H1 (cell line): ENCODE data around the gene C1orf87. TPM values are rescaled to one million over a fixed set of nuclear protein-coding genes. Genes with fewer than 3 reads are reported as not detected.

Experiments used
- CTCF ChIA-PET: fragments of 300-600 bp; sonication (Branson Sonifier 250); formaldehyde crosslinking; loops from one replicate; lab custom pipeline; 2021; ENCODE audit not compliant: partially characterized antibody; lab: Charles Lee
- POLR2A ChIA-PET: fragments of 300-600 bp; sonication (Branson Sonifier 250); formaldehyde crosslinking; loops from one replicate; lab custom pipeline; 2021; ENCODE audit warnings: inconsistent platforms; ENCODE audit not compliant: partially characterized antibody; lab: Charles Lee
- DNase-seq, 2 experiments: peaks; one replicate each; pipeline versions ENCODE4 v3.0.0 to v3.0.0-alpha.2; 2010 to 2022; ENCODE audit warnings: low spot score in 2 of 2, low read depth in 1 of 2, mixed read lengths in 1 of 2
- FAIRE-seq: peaks from 2 replicates; lab custom pipeline; 2011; peaks lifted over from hg19 to GRCh38; lab: Jason Lieb, UNC
- H2AFZ ChIP-seq: 2 replicates; pipeline ENCODE4 v1.8.1; 2012; ENCODE audit warnings: low read length, inconsistent platforms
- H2AK5ac ChIP-seq: 2 replicates; pipeline ENCODE4 v1.6.1; 2013; ENCODE audit warnings: low read depth, low read length
- H2BK120ac ChIP-seq: replicated peaks from 2 replicates; pipeline ENCODE3; 2013; ENCODE audit warnings: low read depth, low read length, inconsistent platforms
- H2BK12ac ChIP-seq: 2 replicates; pipeline ENCODE4 v1.6.1; 2013; ENCODE audit warnings: low read depth, low read length
- H2BK15ac ChIP-seq: 2 replicates; pipeline ENCODE4 v1.6.1; 2013; ENCODE audit warnings: low read length
- H2BK20ac ChIP-seq: 2 replicates; pipeline ENCODE4 v1.6.1; 2013; ENCODE audit warnings: low read length
- H2BK5ac ChIP-seq: 2 replicates; pipeline ENCODE4 v1.6.1; 2013; ENCODE audit warnings: low read depth, low read length
- H3K14ac ChIP-seq: 2 replicates; pipeline ENCODE4 v1.6.1; 2013; ENCODE audit warnings: inconsistent platforms; ENCODE audit not compliant: insufficient read length
- H3K18ac ChIP-seq: 2 replicates; pipeline ENCODE4 v1.6.1; 2013; ENCODE audit warnings: low read length; ENCODE audit errors: extremely low read depth
- H3K23ac ChIP-seq: 2 replicates; pipeline ENCODE4 v1.6.1; 2013; ENCODE audit warnings: inconsistent platforms; ENCODE audit not compliant: insufficient read length
- H3K23me2 ChIP-seq: 2 replicates; pipeline ENCODE4 v1.6.1; 2013; ENCODE audit warnings: low read depth, low read length
- H3K27ac ChIP-seq: 2 replicates; pipeline ENCODE4 v1.6.1; 2011; ENCODE audit warnings: low read depth, low read length, inconsistent platforms
- H3K27me3 ChIP-seq, 4 experiments: replicated peaks in 1 of 4; 1 replicate in 1 of 4; 2 replicates in 3 of 4; pipeline versions ENCODE4 v1.6.1 to v1.8.1; 2011 to 2013; ENCODE audit warnings: low read length in 3 of 4, mild to moderate bottlenecking in 3 of 4, inconsistent platforms in 2 of 4, mixed read lengths in 2 of 4, moderate library complexity in 1 of 4; ENCODE audit not compliant: control insufficient read depth in 3 of 4, insufficient read depth in 3 of 4; ENCODE audit errors: extremely low read depth in 1 of 4
- H3K36me3 ChIP-seq, 4 experiments: 2 replicates each; pipeline versions ENCODE4 v1.6.1 to v1.8.1; 2011 to 2013; ENCODE audit warnings: mild to moderate bottlenecking in 4 of 4, low read length in 3 of 4, moderate library complexity in 2 of 4, control low read depth in 1 of 4, inconsistent platforms in 1 of 4; ENCODE audit not compliant: insufficient read depth in 4 of 4, control insufficient read depth in 2 of 4
- H3K4ac ChIP-seq: replicated peaks from 2 replicates; pipeline ENCODE3; 2013; ENCODE audit warnings: low read length, low read depth, mixed read lengths, inconsistent platforms; ENCODE audit not compliant: insufficient read length
- H3K4me1 ChIP-seq, 4 experiments: replicated peaks in 1 of 4; 1 replicate in 1 of 4; 2 replicates in 3 of 4; pipeline versions ENCODE4 v1.6.1 to v1.8.1; 2011 to 2013; ENCODE audit warnings: low read length in 3 of 4, inconsistent platforms in 2 of 4, mixed read lengths in 1 of 4; ENCODE audit not compliant: insufficient read depth in 4 of 4, control insufficient read depth in 3 of 4
- H3K4me2 ChIP-seq, 2 experiments: 2 replicates each; pipeline versions ENCODE4 v1.6.1 to v1.8.1; 2011 to 2013; ENCODE audit warnings: low read depth in 2 of 2, low read length in 2 of 2, control low read depth in 1 of 2, inconsistent platforms in 1 of 2, mild to moderate bottlenecking in 1 of 2; ENCODE audit not compliant: insufficient read depth in 1 of 2
- H3K4me3 ChIP-seq, 4 experiments: fragments of 200-600, 300-600 bp in 1 of 4; sonication (generic), shearing (Covaris generic), sonication (Bioruptor Twin) in 1 of 4; 2 replicates each; pipeline versions ENCODE4 v1.5.1 to v1.8.1; 2011 to 2016; ENCODE audit warnings: low read length in 4 of 4, low read depth in 3 of 4, control low read depth in 2 of 4, inconsistent platforms in 2 of 4, mild to moderate bottlenecking in 2 of 4, mixed read lengths in 1 of 4, moderate library complexity in 1 of 4; ENCODE audit not compliant: insufficient read depth in 2 of 4; ENCODE audit errors: extremely low read depth in 1 of 4
- H3K56ac ChIP-seq: replicated peaks from 2 replicates; pipeline ENCODE3; 2013; ENCODE audit warnings: low read depth, mild to moderate bottlenecking, mixed read lengths, low read length, inconsistent platforms; ENCODE audit not compliant: insufficient read length
- H3K79me1 ChIP-seq: 2 replicates; pipeline ENCODE4 v1.6.1; 2013; ENCODE audit warnings: low read depth, low read length, control low read depth
- H3K79me2 ChIP-seq, 2 experiments: 2 replicates each; pipeline versions ENCODE4 v1.6.1 to v1.8.1; 2012 to 2013; ENCODE audit warnings: low read length in 2 of 2, mild to moderate bottlenecking in 2 of 2, inconsistent platforms in 1 of 2; ENCODE audit not compliant: insufficient read depth in 2 of 2, control insufficient read depth in 1 of 2
- H3K9ac ChIP-seq, 4 experiments: replicated peaks in 1 of 4; 1 replicate in 1 of 4; 2 replicates in 3 of 4; pipeline versions ENCODE4 v1.6.1 to v1.8.1; 2011 to 2013; ENCODE audit warnings: low read depth in 3 of 4, low read length in 3 of 4, control low read depth in 2 of 4, mild to moderate bottlenecking in 2 of 4, moderate library complexity in 2 of 4, inconsistent platforms in 1 of 4; ENCODE audit errors: extremely low read depth in 1 of 4
- H3K9me3 ChIP-seq, 2 experiments: 2 replicates each; pipeline versions ENCODE4 v1.6.1 to v1.8.1; 2012 to 2013; ENCODE audit warnings: mild to moderate bottlenecking in 2 of 2, moderate library complexity in 2 of 2, control low read depth in 1 of 2, inconsistent platforms in 1 of 2, low read depth in 1 of 2, low read length in 1 of 2, mixed read lengths in 1 of 2; ENCODE audit not compliant: insufficient read depth in 2 of 2
- H4K20me1 ChIP-seq, 2 experiments: replicated peaks in 1 of 2; 2 replicates each; pipeline versions ENCODE3 to v1.8.1; 2011 to 2013; ENCODE audit warnings: inconsistent platforms in 2 of 2, low read length in 2 of 2, mild to moderate bottlenecking in 1 of 2; ENCODE audit not compliant: insufficient read depth in 2 of 2, control insufficient read depth in 1 of 2
- H4K5ac ChIP-seq: 2 replicates; pipeline ENCODE4 v1.6.1; 2013; ENCODE audit warnings: low read length, low read depth, mixed read lengths, inconsistent platforms; ENCODE audit not compliant: insufficient read length
- H4K8ac ChIP-seq: 2 replicates; pipeline ENCODE4 v1.8.0; 2013; ENCODE audit warnings: mild to moderate bottlenecking, moderate library complexity, low read length, inconsistent platforms; ENCODE audit not compliant: insufficient read depth; ENCODE audit errors: extremely low read depth
- H4K91ac ChIP-seq: replicated peaks from 2 replicates; pipeline ENCODE3; 2013; ENCODE audit warnings: low read length, mixed read lengths, inconsistent platforms; ENCODE audit not compliant: insufficient read length
- CHD1 ChIP-seq: IDR thresholded peaks from 2 replicates; pipeline ENCODE4 v1.6.1; 2012; ENCODE audit warnings: low read depth, low read length, improper control_type of control experiment
- GTF2F1 ChIP-seq: IDR thresholded peaks from 2 replicates; pipeline ENCODE4 v1.6.1; 2012; ENCODE audit warnings: low read depth, low read length, improper control_type of control experiment, borderline replicate concordance
- KDM5A ChIP-seq: fragments of 200-600 bp; IDR thresholded peaks from 2 replicates; pipeline ENCODE4 v1.7.1; 2012; ENCODE audit warnings: mild to moderate bottlenecking, low read length, inconsistent platforms, mixed read lengths
- NRF1 ChIP-seq: IDR thresholded peaks from 2 replicates; pipeline ENCODE4 v1.6.1; 2011; ENCODE audit warnings: mild to moderate bottlenecking, low read depth, low read length, improper control_type of control experiment
- RAD21 ChIP-seq, 2 experiments: IDR thresholded peaks in 1 of 2; conservative IDR thresholded peaks in 1 of 2; 2 replicates each; pipeline ENCODE4 v1.6.1; 2011; ENCODE audit warnings: low read depth in 2 of 2, low read length in 2 of 2, improper control_type of control experiment in 1 of 2, inconsistent platforms in 1 of 2, mild to moderate bottlenecking in 1 of 2, moderate library complexity in 1 of 2
- RBBP5 ChIP-seq: IDR thresholded peaks from 2 replicates; pipeline ENCODE4 v1.7.1; 2012; ENCODE audit warnings: low read depth, mild to moderate bottlenecking, inconsistent platforms, low read length, moderate library complexity, borderline replicate concordance
- RXRA ChIP-seq: IDR thresholded peaks from 2 replicates; pipeline ENCODE4 v1.6.1; 2011; ENCODE audit warnings: low read depth, mild to moderate bottlenecking, low read length, moderate library complexity; ENCODE audit not compliant: insufficient read depth
- SAP30 ChIP-seq: fragments of 300-600 bp; sonication (generic); IDR thresholded peaks from 2 replicates; pipeline ENCODE4 v1.7.1; 2012; ENCODE audit warnings: low read length, moderate library complexity, mild to moderate bottlenecking, inconsistent platforms; ENCODE audit not compliant: insufficient read depth, insufficient replicate concordance
- SIN3A ChIP-seq, 2 experiments: IDR thresholded peaks in 1 of 2; conservative IDR thresholded peaks in 1 of 2; 2 replicates each; pipeline ENCODE4 v1.6.1; 2011 to 2012; ENCODE audit warnings: low read length in 2 of 2, improper control_type of control experiment in 1 of 2, low read depth in 1 of 2, mild to moderate bottlenecking in 1 of 2
- SRF ChIP-seq: IDR thresholded peaks from 2 replicates; pipeline ENCODE4 v1.6.1; 2011; ENCODE audit warnings: mild to moderate bottlenecking, low read depth, low read length, moderate library complexity
- ZNF274 ChIP-seq: IDR thresholded peaks from 2 replicates; pipeline ENCODE4 v1.7.0; 2012; ENCODE audit warnings: low read length, borderline replicate concordance; ENCODE audit errors: extremely low read depth
- WGBS, 2 experiments: shearing (Covaris generic) in 1 of 2; methylation state at CpG; one replicate each; pipeline versions ENCODE4 v1.1.6 to v1.1.7; 2013 to 2015; ENCODE audit warnings: low lambda C conversion rate in 2 of 2, mixed read lengths in 2 of 2, inconsistent platforms in 1 of 2, low coverage in 1 of 2, missing lambda C conversion rate in 1 of 2; ENCODE audit not compliant: insufficient replicate concordance in 2 of 2, insufficient coverage in 1 of 2, insufficient read length in 1 of 2; ENCODE audit errors: extremely low coverage in 1 of 2, missing lambda C conversion rate in 1 of 2; 5-methylcytosine and 5-hydroxymethylcytosine counted together
- polyA plus RNA-seq, 7 experiments: library from polyadenylated mRNA; depleted of rRNA in 3 of 7; stranded (reverse) in 5 of 7; unstranded in 2 of 7; fragments of >200 nt in 5 of 7; fragments of 200-250 nt in 2 of 7; gene quantifications; 1 replicate in 5 of 7; 2 replicates in 1 of 7; 4 replicates in 1 of 7; pipeline versions ENCODE4 v1.2.1 to v1.2.3, GENCODE V29; 2011 to 2013; ENCODE audit warnings: missing spikeins in 2 of 7, mixed read lengths in 2 of 7
- total RNA-seq: library from RNA; stranded (reverse); fragmentation: NEBNext Ultra II Directional; extraction: Animal tissue kit (Norgen Biotek cat#: 25700); gene quantifications from 2 replicates; pipeline ENCODE4 v1.2.1, GENCODE V29; 2021

The C1orf87 gene
- total and polyA plus RNA-seq, 2 of the 8 experiments (the other 6 are each of a cell fraction or from before 2014, with no cell fraction given): 0.41 TPM; not detected in 1

DNA sequence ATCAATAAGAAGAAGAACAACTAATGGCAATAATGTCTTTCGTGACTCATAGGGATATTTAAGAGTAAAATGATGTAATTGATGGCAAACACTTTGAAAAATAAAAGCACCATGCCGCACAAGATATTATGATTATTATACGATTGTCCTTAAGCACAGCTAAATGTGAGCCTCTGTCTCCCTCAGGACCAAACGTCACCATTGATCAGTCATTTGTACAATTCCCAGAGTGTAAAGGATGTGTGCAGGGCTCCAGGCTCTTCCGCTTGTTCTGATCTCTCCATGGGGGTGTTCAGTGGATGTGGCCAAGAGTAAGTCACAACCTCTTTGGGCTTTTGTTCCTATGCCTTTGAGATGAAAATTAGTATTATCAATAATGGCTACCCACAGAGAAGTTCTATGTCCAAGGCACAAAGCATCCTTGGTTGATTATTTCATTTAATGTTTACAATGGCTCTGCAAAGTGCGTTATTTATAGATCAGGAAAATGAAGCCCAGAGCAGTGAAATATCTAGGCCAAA is 17.7 kb upstream of the C1orf87 start:
- no peak overlapping the region for H2AK5ac ChIP-seq
- H3K9me3 ChIP-seq: no peaks in the 10 kb centered on the region
- H3K14ac ChIP-seq: no peak overlapping the region
- WGBS, 2 experiments: 92% methylated on average over 6 of the region's 6 CpGs; no CpG with 5 or more reads in 1 of the 2 experiments
- H3K36me3 ChIP-seq: no peaks in the 10 kb centered on the region
- no peaks in the 10 kb centered on the region for H3K4me1 ChIP-seq
- CTCF ChIA-PET: interaction anchor here (1.2 to 2.2 kb wide), 4 partner anchors 12 to 120 kb away, joined by 4 to 5 read pairs (median 4); no protein-coding TSS in a partner anchor
- no peak overlapping the region for H2BK20ac ChIP-seq
- no peaks in the 10 kb centered on the region for H3K23me2 ChIP-seq
- H3K23ac ChIP-seq: no peak overlapping the region
- H3K27me3 ChIP-seq: no peaks in the 10 kb centered on the region
- H3K27ac ChIP-seq: no peak overlapping the region
- no peak overlapping the region for H2BK120ac ChIP-seq
- H4K5ac ChIP-seq: no peak overlapping the region
- H4K91ac ChIP-seq: no peak overlapping the region
- DNase-seq (no peak), FAIRE-seq (no peak)
- no peak overlapping the region for H3K4me3 ChIP-seq
- no peaks in the 10 kb centered on the region for H4K20me1 ChIP-seq
- POLR2A ChIA-PET: no interaction called here
- no peak overlapping the region for H3K4me2 ChIP-seq
- no peak overlapping the region for H2AFZ ChIP-seq
- no peak overlapping the region for H2BK5ac ChIP-seq
- H3K18ac ChIP-seq: no peak overlapping the region
- no peak overlapping the region for H2BK12ac ChIP-seq
- H2BK15ac ChIP-seq: no peak overlapping the region
- no peaks in the 10 kb centered on the region for H3K79me1 ChIP-seq
- H3K56ac ChIP-seq: no peak overlapping the region
- H3K9ac ChIP-seq: no peak overlapping the region
- no peaks in the 10 kb centered on the region for H3K79me2 ChIP-seq
- H3K4ac ChIP-seq: no peak overlapping the region
- no peak overlapping the region for H4K8ac ChIP-seq
- TF ChIP-seq CHD1 (no peak), GTF2F1 (no peak), NRF1 (no peak), SRF (no peak), RXRA (no peak), SIN3A (conservative IDR thresholded peaks at IDR 0.05 in 1 of 2, IDR thresholded peaks at IDR 0.05 in 1 of 2; ENCODE audit: low read depth in 1 of 2, low read length in 2 of 2) (no peak), RBBP5 (no peak), SAP30 (no peak), RAD21 (IDR thresholded peaks at IDR 0.05 in 1 of 2, conservative IDR thresholded peaks at IDR 0.05 in 1 of 2; ENCODE audit: low read depth in 2 of 2, low read length in 2 of 2) (no peak), ZNF274 (no peak), KDM5A (no peak)
- TF ChIP-seq, all 59 proteins: peak for 0
